ENCODE measurements around the gene NFS1.
"Not testable (repeated sequence)": the region's sequence is repeated elsewhere in the genome, so short reads cannot be mapped to it uniquely, and the experiment has no call there.

NFS1 gene

GRCh38 chr20:35690265-35690664 is 8.9 kb downstream of the NFS1 start:
- H3K4me1 Mint-ChIP-seq (ENCODE audit: low read depth) = no peaks in the 10 kb centered on the region
- DNase-seq (ENCODE audit: low spot score) = no peak
- no peaks in the 10 kb centered on the region for H3K27me3 Mint-ChIP-seq (ENCODE audit: low read depth)
- H3K4me3 Mint-ChIP-seq = no peak overlapping the region
- peaks cover 31% of the 10 kb centered on the region for H3K36me3 Mint-ChIP-seq (ENCODE audit: low read depth)
- no peak overlapping the region for H3K27ac Mint-ChIP-seq
- H3K9me3 Mint-ChIP-seq = no peaks in the 10 kb centered on the region

GRCh38 chr20:35686872-35687271 is 12.3 kb downstream of the NFS1 start:
- H3K36me3 Mint-ChIP-seq (ENCODE audit: low read depth) = peaks cover 29% of the 10 kb centered on the region
- H3K4me3 Mint-ChIP-seq = not testable (repeated sequence)

GRCh38 chr20:35685368-35685767 is 13.8 kb downstream of the NFS1 start:
- not testable (repeated sequence) for H3K9me3 Mint-ChIP-seq; H3K4me3 Mint-ChIP-seq; H3K27me3 Mint-ChIP-seq (ENCODE audit: low read depth); DNase-seq (ENCODE audit: low spot score); H3K4me1 Mint-ChIP-seq (ENCODE audit: low read depth); H3K27ac Mint-ChIP-seq
- peaks cover 30% of the 10 kb centered on the region for H3K36me3 Mint-ChIP-seq (ENCODE audit: low read depth)

More at GRCh38 chr20:35686872-35687271, 12.3 kb downstream of the NFS1 start:
- DNase-seq (ENCODE audit: low spot score); H3K27me3 Mint-ChIP-seq (ENCODE audit: low read depth); H3K27ac Mint-ChIP-seq; H3K9me3 Mint-ChIP-seq; H3K4me1 Mint-ChIP-seq (ENCODE audit: low read depth): not testable (repeated sequence)

- H3K36me3 Mint-ChIP-seq (ENCODE audit: low read depth) = peaks cover 12% of the 10 kb centered on the region
- peaks cover 4% of the 10 kb centered on the region for H3K4me1 Mint-ChIP-seq (ENCODE audit: low read depth)
- no peaks in the 10 kb centered on the region for H3K9me3 Mint-ChIP-seq
These were observed 17.2 kb downstream of the NFS1 start for GRCh38 chr20:35681960-35682359.

GRCh38 chr20:35680452-35681183 is 18.5 kb downstream of the NFS1 start:
- Mint-ChIP-seq H3K27ac (no peak overlapping the region), H3K4me1 (ENCODE audit: low read depth) (peaks cover 4% of the 10 kb centered on the region), H3K27me3 (ENCODE audit: low read depth) (no peaks in the 10 kb centered on the region), H3K36me3 (ENCODE audit: low read depth) (peaks cover 10% of the 10 kb centered on the region), H3K9me3 (no peaks in the 10 kb centered on the region), H3K4me3 (no peak overlapping the region)
- DNase-seq (ENCODE audit: low spot score) = no peak

More at GRCh38 chr20:35681960-35682359, 17.2 kb downstream of the NFS1 start:
- H3K4me3 Mint-ChIP-seq = no peak overlapping the region
- DNase-seq (ENCODE audit: low spot score) = no peak
- no peak overlapping the region for H3K27ac Mint-ChIP-seq
- no peaks in the 10 kb centered on the region for H3K27me3 Mint-ChIP-seq (ENCODE audit: low read depth)

GRCh38 chr20:35674921-35675320 is 24.2 kb downstream of the NFS1 start:
- H3K36me3 Mint-ChIP-seq (ENCODE audit: low read depth) = peaks cover 30% of the 10 kb centered on the region
- H3K27ac Mint-ChIP-seq = no peak overlapping the region
- no peaks in the 10 kb centered on the region for H3K27me3 Mint-ChIP-seq (ENCODE audit: low read depth)
- no peaks in the 10 kb centered on the region for H3K9me3 Mint-ChIP-seq
- H3K4me1 Mint-ChIP-seq (ENCODE audit: low read depth) = no peaks in the 10 kb centered on the region
- no peak overlapping the region for H3K4me3 Mint-ChIP-seq
- no peak for DNase-seq (ENCODE audit: low spot score)

- Mint-ChIP-seq H3K4me1 (ENCODE audit: low read depth) (no peaks in the 10 kb centered on the region), H3K36me3 (ENCODE audit: low read depth) (peaks cover 31% of the 10 kb centered on the region), H3K27me3 (ENCODE audit: low read depth) (no peaks in the 10 kb centered on the region), H3K27ac (no peak overlapping the region), H3K4me3 (no peak overlapping the region), H3K9me3 (no peaks in the 10 kb centered on the region)
- DNase-seq (ENCODE audit: low spot score) = no peak
These were observed 25.3 kb downstream of the NFS1 start for GRCh38 chr20:35673884-35674283.

- peaks cover 30% of the 10 kb centered on the region for H3K36me3 Mint-ChIP-seq (ENCODE audit: low read depth)
These were observed 29.5 kb downstream of the NFS1 start for GRCh38 chr20:35669681-35670080.

GRCh38 chr20:35669221-35669620 is 29.9 kb downstream of the NFS1 start:
- Mint-ChIP-seq H3K4me3 (no peak overlapping the region), H3K4me1 (ENCODE audit: low read depth) (peaks cover 3% of the 10 kb centered on the region), H3K36me3 (ENCODE audit: low read depth) (peaks cover 30% of the 10 kb centered on the region), H3K27me3 (ENCODE audit: low read depth) (no peaks in the 10 kb centered on the region), H3K9me3 (no peaks in the 10 kb centered on the region), H3K27ac (no peak overlapping the region)
- DNase-seq (ENCODE audit: low spot score) = no peak

More at GRCh38 chr20:35669681-35670080, 29.5 kb downstream of the NFS1 start:
- Mint-ChIP-seq H3K4me1 (ENCODE audit: low read depth) (peaks cover 3% of the 10 kb centered on the region), H3K27me3 (ENCODE audit: low read depth) (no peaks in the 10 kb centered on the region), H3K4me3 (no peak overlapping the region), H3K27ac (no peak overlapping the region), H3K9me3 (no peaks in the 10 kb centered on the region)
- DNase-seq (ENCODE audit: low spot score) = no peak

GRCh38 chr20:35665949-35666288 is 33.2 kb downstream of the NFS1 start:
- Mint-ChIP-seq H3K4me3 (no peak overlapping the region), H3K27ac (peak overlapping the region; percentile 47), H3K4me1 (ENCODE audit: low read depth) (peaks cover 28% of the 10 kb centered on the region), H3K27me3 (ENCODE audit: low read depth) (no peaks in the 10 kb centered on the region), H3K36me3 (ENCODE audit: low read depth) (peaks cover 34% of the 10 kb centered on the region), H3K9me3 (no peaks in the 10 kb centered on the region)
- no peak for DNase-seq (ENCODE audit: low spot score)

- peak within 1 kb of the TSS; percentile 94 for H3K4me3 Mint-ChIP-seq
- H3K4me1 Mint-ChIP-seq (ENCODE audit: low read depth) = peaks cover 41% of the 10 kb centered on the region
- H3K36me3 Mint-ChIP-seq (ENCODE audit: low read depth) = peaks cover 27% of the 10 kb centered on the region
These were observed 34.5 kb downstream of the NFS1 start, which contains the start of the genes CPNE1 and RBM12 for GRCh38 chr20:35664466-35665206. CPNE1 (minus strand) TSS chr20:35664900; CDS start chr20:35632923, 31,977 bp downstream. RBM12 (minus strand) TSS chr20:35664900; CDS start chr20:35655322, 9,578 bp downstream.

GRCh38 chr20:35663516-35664465 is 35.4 kb downstream of the NFS1 start:
- Mint-ChIP-seq H3K27me3 (ENCODE audit: low read depth) (no peaks in the 10 kb centered on the region), H3K27ac (peak overlapping the region; percentile 99), H3K9me3 (no peaks in the 10 kb centered on the region), H3K4me1 (ENCODE audit: low read depth) (peaks cover 47% of the 10 kb centered on the region), H3K4me3 (peak overlapping the region; percentile 94), H3K36me3 (ENCODE audit: low read depth) (peaks cover 30% of the 10 kb centered on the region)
- peak; percentile 56 for DNase-seq (ENCODE audit: low spot score)

More at GRCh38 chr20:35664466-35665206, 34.5 kb downstream of the NFS1 start, which contains the start of the genes CPNE1 and RBM12:
- Mint-ChIP-seq H3K27ac (peak within 1 kb of the TSS; percentile 99), H3K9me3 (no peaks in the 10 kb centered on the region), H3K27me3 (ENCODE audit: low read depth) (no peaks in the 10 kb centered on the region)
- peak; percentile 92 for DNase-seq (ENCODE audit: low spot score)

- DNase-seq (ENCODE audit: low spot score) = no peak
- Mint-ChIP-seq H3K27ac (peak overlapping the region; percentile 99), H3K36me3 (ENCODE audit: low read depth) (peaks cover 33% of the 10 kb centered on the region), H3K4me1 (ENCODE audit: low read depth) (peaks cover 49% of the 10 kb centered on the region), H3K9me3 (no peaks in the 10 kb centered on the region), H3K27me3 (ENCODE audit: low read depth) (no peaks in the 10 kb centered on the region), H3K4me3 (peak overlapping the region; percentile 94)
These were observed 36.6 kb downstream of the NFS1 start for GRCh38 chr20:35662551-35662950.
